Measurements from ENCODE around the gene ZFAND5.

DNA sequence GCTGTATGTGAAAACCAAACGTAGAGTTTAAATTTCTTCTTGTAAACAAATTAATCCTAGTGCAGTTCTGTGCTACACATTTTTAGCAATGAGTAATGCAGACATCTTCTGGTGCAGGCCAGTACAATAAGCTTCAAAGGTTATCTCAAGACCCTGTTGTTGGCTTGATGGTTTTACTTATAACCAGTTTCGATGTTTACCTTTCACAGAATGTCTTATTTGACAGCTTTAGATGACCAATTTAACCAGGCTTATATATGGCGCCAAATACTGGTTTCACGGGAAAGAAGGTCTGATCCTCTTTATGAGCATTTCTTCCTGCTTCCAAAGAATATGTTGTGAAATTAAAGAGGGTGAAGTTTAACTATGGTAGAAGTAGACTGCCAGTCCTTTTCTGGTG is 9.9 kb downstream of the ZFAND5 start:
- TF ChIP-seq CTCF (conservative IDR thresholded peaks at IDR 0.05; ENCODE audit: low read length) (no peak), EZH2phosphoT487 (IDR thresholded peaks at IDR 0.05; ENCODE audit: borderline replicate concordance) (no peak)
